ENCODE data around the gene PHTF1.
"Not testable (repeated sequence)": the region's sequence is repeated elsewhere in the genome, so short reads cannot be mapped to it uniquely, and the experiment has no call there.

PHTF1 gene

GRCh38 chr1:113747376-113747775 lies 11.9 kb downstream of the PHTF1 start:
- DNase-seq (ENCODE audit: low read depth) = no peak
- no peak overlapping the region for H3K4me3 ChIP-seq (ENCODE audit: low read length)
- TF ChIP-seq CTCF (conservative IDR thresholded peaks at IDR 0.05; ENCODE audit: low read depth, low read length) = no peak

- no peak overlapping the region for H3K4me3 ChIP-seq (ENCODE audit: low read length)
- DNase-seq (ENCODE audit: low read depth) = no peak
- TF ChIP-seq CTCF (conservative IDR thresholded peaks at IDR 0.05; ENCODE audit: low read depth, low read length) = no peak
These were observed 13.9 kb downstream of the PHTF1 start for GRCh38 chr1:113745425-113745824.

GRCh38 chr1:113744114-113744513 lies 15.2 kb downstream of the PHTF1 start:
- DNase-seq (ENCODE audit: low read depth) = no peak
- H3K4me3 ChIP-seq (ENCODE audit: low read length) = no peak overlapping the region
- no peak for TF ChIP-seq CTCF (conservative IDR thresholded peaks at IDR 0.05; ENCODE audit: low read depth, low read length)

GRCh38 chr1:113742515-113742914 lies 16.8 kb downstream of the PHTF1 start:
- no peak overlapping the region for H3K4me3 ChIP-seq (ENCODE audit: low read length)
- no peak for DNase-seq (ENCODE audit: low read depth)
- no peak for TF ChIP-seq CTCF (conservative IDR thresholded peaks at IDR 0.05; ENCODE audit: low read depth, low read length)

- TF ChIP-seq CTCF (conservative IDR thresholded peaks at IDR 0.05; ENCODE audit: low read depth, low read length) = no peak
- no peak overlapping the region for H3K4me3 ChIP-seq (ENCODE audit: low read length)
- DNase-seq (ENCODE audit: low read depth) = no peak
These were observed 24.8 kb downstream of the PHTF1 start for GRCh38 chr1:113734357-113735055.

- H3K4me3 ChIP-seq (ENCODE audit: low read length) = no peak overlapping the region
- no peak for DNase-seq (ENCODE audit: low read depth)
- TF ChIP-seq CTCF (conservative IDR thresholded peaks at IDR 0.05; ENCODE audit: low read depth, low read length) = no peak
These were observed 26.5 kb downstream of the PHTF1 start for GRCh38 chr1:113732802-113733201.

GRCh38 chr1:113721010-113721409 lies 38.3 kb downstream of the PHTF1 start:
- DNase-seq (ENCODE audit: low read depth) = no peak
- H3K4me3 ChIP-seq (ENCODE audit: low read length) = no peak overlapping the region
- TF ChIP-seq CTCF (conservative IDR thresholded peaks at IDR 0.05; ENCODE audit: low read depth, low read length) = no peak

GRCh38 chr1:113718621-113719020 lies 40.7 kb downstream of the PHTF1 start:
- not testable (repeated sequence) for H3K4me3 ChIP-seq (ENCODE audit: low read length); DNase-seq (ENCODE audit: low read depth)

- not testable (repeated sequence) for H3K4me3 ChIP-seq (ENCODE audit: low read length); DNase-seq (ENCODE audit: low read depth)
These were observed 41.8 kb downstream of the PHTF1 start for GRCh38 chr1:113717506-113717905.

Data from retinal pigment epithelial cell (primary cell).